WI38 (cell line): ENCODE measurements around the gene PDE4A.
A peak's percentile ranks its signal among the peaks of the same experiment; 100 is the strongest.

Source experiments
- H3K4me3 ChIP-seq: 2 replicates; pipeline ENCODE4 v1.5.1; 2011; ENCODE audit warnings: low read depth, mild to moderate bottlenecking, control low read depth, low read length
- TF ChIP-seq, protein P1 (sequence below): IDR thresholded peaks from 2 replicates; pipeline ENCODE4 v1.5.1; 2012; ENCODE audit warnings: low read depth, mild to moderate bottlenecking, control low read depth, low read length

Gene PDE4A

DNA sequence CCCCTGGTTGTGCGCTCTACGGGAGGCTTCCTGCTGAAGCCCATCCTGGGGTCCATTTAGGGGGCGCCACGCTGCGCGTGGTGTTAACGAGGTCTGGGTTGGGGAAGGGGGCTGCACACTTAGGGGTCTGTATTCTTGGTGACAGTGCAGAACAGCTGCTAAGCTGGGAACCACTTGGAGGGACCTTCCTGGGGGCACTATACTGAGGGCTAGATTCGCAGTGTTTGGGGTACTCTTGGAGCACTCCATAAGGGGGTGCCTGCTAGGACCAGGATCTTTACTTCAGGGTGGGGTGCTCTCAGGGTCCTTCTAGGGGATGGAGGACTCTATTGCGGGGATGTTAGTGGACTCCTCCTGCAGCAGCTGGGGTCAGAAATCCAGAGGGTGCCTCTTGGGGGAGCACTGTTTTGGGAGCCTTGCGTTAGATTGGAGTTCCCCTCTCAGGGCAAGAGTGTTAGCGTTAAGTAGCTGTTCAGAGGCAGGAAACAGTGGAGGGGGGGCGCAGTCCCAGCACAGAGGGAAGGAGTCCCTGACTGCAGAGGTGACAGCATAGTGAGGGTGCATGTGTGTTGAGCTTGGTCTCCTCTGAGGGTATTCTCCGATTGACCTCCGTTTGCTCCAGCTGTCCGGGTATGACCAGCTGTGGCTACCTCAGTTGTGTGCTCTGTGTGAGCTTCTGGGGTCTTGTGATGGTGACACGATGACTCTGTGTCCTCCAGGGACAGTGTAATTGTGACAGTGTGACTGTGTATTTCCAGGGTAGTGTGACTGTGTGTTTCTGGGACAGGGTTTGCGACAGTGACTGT lies 1.1 kb downstream of the PDE4A start:
- TF ChIP-seq, protein P1, sequence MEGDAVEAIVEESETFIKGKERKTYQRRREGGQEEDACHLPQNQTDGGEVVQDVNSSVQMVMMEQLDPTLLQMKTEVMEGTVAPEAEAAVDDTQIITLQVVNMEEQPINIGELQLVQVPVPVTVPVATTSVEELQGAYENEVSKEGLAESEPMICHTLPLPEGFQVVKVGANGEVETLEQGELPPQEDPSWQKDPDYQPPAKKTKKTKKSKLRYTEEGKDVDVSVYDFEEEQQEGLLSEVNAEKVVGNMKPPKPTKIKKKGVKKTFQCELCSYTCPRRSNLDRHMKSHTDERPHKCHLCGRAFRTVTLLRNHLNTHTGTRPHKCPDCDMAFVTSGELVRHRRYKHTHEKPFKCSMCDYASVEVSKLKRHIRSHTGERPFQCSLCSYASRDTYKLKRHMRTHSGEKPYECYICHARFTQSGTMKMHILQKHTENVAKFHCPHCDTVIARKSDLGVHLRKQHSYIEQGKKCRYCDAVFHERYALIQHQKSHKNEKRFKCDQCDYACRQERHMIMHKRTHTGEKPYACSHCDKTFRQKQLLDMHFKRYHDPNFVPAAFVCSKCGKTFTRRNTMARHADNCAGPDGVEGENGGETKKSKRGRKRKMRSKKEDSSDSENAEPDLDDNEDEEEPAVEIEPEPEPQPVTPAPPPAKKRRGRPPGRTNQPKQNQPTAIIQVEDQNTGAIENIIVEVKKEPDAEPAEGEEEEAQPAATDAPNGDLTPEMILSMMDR = no peak
- H3K4me3 ChIP-seq = peak overlapping the region; percentile 55

DNA sequence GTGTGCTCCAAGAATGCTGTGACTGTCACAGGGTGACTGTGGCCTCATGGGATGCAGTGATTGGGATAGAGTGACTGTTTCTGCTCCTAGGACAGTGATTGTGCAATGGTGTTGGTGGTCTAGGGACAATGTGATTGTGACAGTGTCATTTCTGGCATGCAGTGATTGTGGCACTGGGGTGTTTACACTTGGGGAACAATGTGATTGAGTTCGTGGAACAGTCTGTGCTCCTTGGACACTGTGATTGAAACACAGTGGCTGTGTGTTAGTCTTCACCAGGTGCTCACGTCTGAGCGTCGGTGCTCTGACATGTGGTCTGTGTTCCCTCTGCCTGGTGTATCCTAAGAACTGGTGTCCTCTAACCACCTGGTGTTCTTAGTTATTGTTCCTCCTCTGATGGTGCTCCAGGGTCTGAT lies 1.7 kb downstream of the PDE4A start:
- no peak overlapping the region for H3K4me3 ChIP-seq
- TF ChIP-seq, protein P1 = no peak

DNA sequence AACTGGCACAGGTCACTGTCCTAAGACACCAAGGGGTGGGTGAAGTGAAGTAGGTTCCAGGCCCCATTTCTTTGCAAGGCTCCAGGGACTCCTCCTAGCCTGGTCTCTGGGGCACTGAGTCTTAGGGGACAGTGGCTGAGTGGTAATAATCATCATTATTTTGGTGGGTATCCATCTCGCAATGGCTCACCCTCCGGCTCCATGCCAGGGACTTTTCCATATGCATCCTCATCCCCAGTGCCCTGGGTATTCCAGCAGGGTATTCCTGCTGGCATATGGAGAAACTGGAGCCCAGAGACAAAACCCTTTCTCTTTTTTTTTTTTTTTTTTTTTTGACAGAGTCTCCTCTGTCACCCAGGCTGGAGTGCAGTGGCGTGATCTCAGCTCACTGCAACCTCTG lies 2.5 kb downstream of the PDE4A start:
- TF ChIP-seq, protein P1 = no peak
- H3K4me3 ChIP-seq = no peak overlapping the region

DNA sequence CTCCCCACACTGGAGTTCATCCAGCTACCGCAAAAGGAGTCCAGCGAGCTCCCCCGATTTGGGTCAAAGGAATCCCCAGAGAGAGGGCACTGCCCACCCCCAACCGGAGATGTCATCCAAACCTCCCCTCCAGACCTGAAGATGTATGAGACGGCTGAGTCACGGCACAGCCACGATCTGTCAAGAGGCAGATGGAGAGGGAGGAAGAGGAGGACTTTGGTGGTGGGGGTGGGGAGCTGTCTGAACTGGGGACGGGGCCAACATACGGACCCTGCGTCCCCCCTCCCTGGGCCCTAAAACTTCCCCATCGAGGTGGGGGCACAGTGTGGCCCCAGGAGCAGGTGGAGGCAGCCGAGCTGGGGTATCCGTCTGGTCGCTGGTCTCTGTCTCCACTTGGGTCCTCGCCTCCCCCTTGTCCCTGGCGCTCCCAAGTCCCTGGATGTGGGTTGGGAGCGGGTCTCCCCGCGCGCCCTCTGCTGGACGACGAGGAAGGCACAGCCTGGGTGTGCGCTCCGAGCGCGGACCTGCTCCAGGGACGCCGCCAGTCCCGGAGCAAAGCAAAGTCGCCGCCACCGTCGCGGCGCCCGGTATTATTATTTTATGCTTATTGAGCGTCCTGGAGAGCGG lies 3.8 kb downstream of the PDE4A start:
- H3K4me3 ChIP-seq = peak overlapping the region; percentile 52
- TF ChIP-seq, protein P1 = peak; percentile 67

DNA sequence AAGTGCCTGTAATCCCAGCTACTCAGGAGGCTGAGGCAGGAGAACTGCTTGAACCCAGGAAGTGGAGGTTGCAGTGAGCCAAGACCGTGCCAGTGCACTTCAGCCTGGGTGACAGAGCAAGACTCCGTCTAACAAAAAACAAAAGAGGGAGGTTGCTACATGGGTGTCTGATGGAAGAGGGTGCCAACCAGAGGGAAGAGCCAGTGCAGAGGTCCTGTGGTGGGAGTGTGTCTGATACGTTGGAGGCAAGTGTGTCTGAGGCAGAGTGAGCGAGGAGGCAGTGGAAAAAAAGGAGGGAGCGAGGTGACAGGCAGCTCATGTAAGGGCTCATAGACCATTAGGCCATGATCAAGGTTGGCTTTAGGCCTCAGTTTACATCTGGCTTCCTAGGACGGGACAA lies 6.8 kb downstream of the PDE4A start:
- TF ChIP-seq, protein P1 = no peak
- no peak overlapping the region for H3K4me3 ChIP-seq

DNA sequence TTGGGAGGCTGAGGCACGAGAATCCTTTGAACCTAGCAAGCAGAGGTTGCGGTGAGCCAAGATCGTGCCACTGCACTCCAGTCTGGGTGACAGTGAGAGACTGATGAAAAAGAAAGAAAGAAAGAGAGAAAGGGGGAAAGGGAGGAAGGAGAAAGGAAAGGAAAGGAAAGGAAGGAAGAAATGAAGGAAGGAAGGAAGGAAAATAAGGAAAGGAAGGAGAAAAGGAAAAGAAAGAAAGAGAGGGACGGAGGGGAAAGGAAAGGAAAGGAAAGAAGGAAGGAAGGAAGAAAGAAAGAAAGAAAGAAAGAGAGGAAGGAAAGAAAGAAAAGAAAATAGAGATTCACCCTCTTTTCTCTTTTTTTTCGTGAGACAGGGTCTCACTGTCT lies 8.7 kb downstream of the PDE4A start:
- TF ChIP-seq, protein P1 = no peak

More for the DNA sequence above, 8.7 kb downstream of the PDE4A start:
- no peak overlapping the region for H3K4me3 ChIP-seq
